HL-60 (cell line): Measurements from ENCODE around the gene TLCD5.
A peak's percentile ranks its signal among the peaks of the same experiment; 100 is the strongest.

Experiments
- DNase-seq, 2 experiments: peaks; one replicate each; pipeline ENCODE4 v3.0.0-alpha.2; 2010 to 2020; ENCODE audit warnings: low read depth in 1 of 2, low spot score in 1 of 2
- H3K27ac ChIP-seq: fragments of 250-450 bp; sonication (Bioruptor Pico); replicated peaks from 2 replicates; pipeline ENCODE4 v1.5.1; 2020; ENCODE audit warnings: mild to moderate bottlenecking, moderate library complexity
- H3K27me3 ChIP-seq: fragments of 250-450 bp; sonication (Bioruptor Pico); 2 replicates; pipeline ENCODE4 v1.5.1; 2021; ENCODE audit warnings: mild to moderate bottlenecking, moderate library complexity; ENCODE audit not compliant: insufficient read depth, poor library complexity, severe bottlenecking
- H3K4me3 ChIP-seq: replicated peaks from 2 replicates; pipeline ENCODE4 v1.5.1; 2011; ENCODE audit warnings: mild to moderate bottlenecking, control low read depth, low read length; ENCODE audit not compliant: insufficient read depth
- CTCF ChIP-seq: IDR thresholded peaks from one replicate; pipeline ENCODE4 v1.5.1; 2011; ENCODE audit warnings: low read length, control low read depth, inconsistent platforms; ENCODE audit not compliant: insufficient read depth
- GABPA ChIP-seq: IDR thresholded peaks from 2 replicates; pipeline ENCODE4 v1.6.1; 2012; ENCODE audit warnings: low read depth
- POLR2AphosphoS5 ChIP-seq: IDR thresholded peaks from 2 replicates; pipeline ENCODE4 v1.6.1; 2012; ENCODE audit warnings: low read depth
- REST ChIP-seq: IDR thresholded peaks from 2 replicates; pipeline ENCODE4 v1.6.1; 2012; ENCODE audit warnings: low read depth; ENCODE audit not compliant: insufficient replicate concordance
- SPI1 ChIP-seq: IDR thresholded peaks from 2 replicates; pipeline ENCODE4 v1.6.1; 2012; ENCODE audit warnings: low read depth, mild to moderate bottlenecking, borderline replicate concordance

The TLCD5 gene

GRCh38 chr11:120336641-120337354 lies 11.7 kb downstream of the TLCD5 start:
- no peak for DNase-seq
- peaks cover 65% of the 10 kb centered on the region for H3K27me3 ChIP-seq
- H3K27ac ChIP-seq, result no peak overlapping the region
- TF ChIP-seq GABPA (no peak), REST (no peak), POLR2AphosphoS5 (no peak), CTCF (no peak), SPI1 (no peak)
- H3K4me3 ChIP-seq, result peak overlapping the region; percentile 50

- DNase-seq, result no peak
- no peak for TF ChIP-seq CTCF
- no peak for TF ChIP-seq REST
- TF ChIP-seq POLR2AphosphoS5, result no peak
- no peak for TF ChIP-seq SPI1
- TF ChIP-seq GABPA, result no peak
- no peak overlapping the region for H3K27ac ChIP-seq
- peaks cover 67% of the 10 kb centered on the region for H3K27me3 ChIP-seq
- H3K4me3 ChIP-seq, result no peak overlapping the region
Measured at GRCh38 chr11:120337355-120338106, 12.4 kb downstream of the TLCD5 start.

GRCh38 chr11:120338107-120338933 lies 13.2 kb downstream of the TLCD5 start:
- H3K27ac ChIP-seq, result no peak overlapping the region
- DNase-seq, result no peak
- peaks cover 70% of the 10 kb centered on the region for H3K27me3 ChIP-seq
- TF ChIP-seq GABPA (no peak), CTCF (no peak), SPI1 (no peak), POLR2AphosphoS5 (no peak), REST (no peak)
- no peak overlapping the region for H3K4me3 ChIP-seq
